NCI-H187 treated with DMSO at 0.1 percent for 48 hours (cell line): Measurements from ENCODE around the gene TMEM247.

Source experiments
- DNase-seq: peaks from one replicate; lab custom pipeline; 2025; lab: John Stamatoyannopoulos, UW

TMEM247 gene

DNA sequence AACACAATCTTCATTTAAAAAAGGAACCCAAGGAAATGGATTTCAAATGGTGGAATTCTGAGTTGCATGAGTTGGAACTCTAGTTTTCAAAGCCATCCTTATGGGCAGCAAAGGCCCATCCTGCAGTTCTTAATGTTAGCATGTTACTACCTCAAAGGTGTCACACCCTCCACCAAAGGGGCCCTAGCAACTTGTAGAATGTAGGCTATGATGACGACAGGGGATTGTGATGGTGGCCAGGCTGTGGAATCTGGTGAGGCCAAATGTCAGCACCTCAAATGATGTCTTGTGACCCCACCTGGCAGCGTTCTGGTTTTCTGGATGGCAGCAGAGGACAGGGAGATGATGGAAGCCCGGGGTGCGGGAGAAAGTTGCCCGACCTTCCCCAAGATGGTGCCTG is at the start of gene TMEM247:
TSS of gene TMEM247 (plus strand) at position 301 of the 400 bp plus-strand sequence.
- DNase-seq = no peak

DNA sequence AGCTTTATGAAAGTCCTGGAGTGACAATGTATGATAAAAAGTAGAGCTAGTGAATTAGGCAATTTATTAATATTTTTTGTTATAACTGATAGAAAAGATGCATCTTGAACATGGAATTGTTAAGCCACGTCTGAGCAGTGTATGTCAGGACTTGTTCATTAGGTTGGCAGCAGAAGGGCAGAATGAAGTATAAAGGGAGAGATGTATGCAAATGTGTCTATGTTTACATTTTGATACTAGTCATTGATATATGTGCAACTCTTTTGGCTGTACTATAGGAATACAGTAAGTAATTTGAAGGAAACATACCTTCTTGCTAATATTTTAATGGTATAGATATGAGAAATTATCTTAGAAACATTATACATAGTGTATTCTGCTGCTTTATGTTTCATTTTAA is 49.0 kb upstream of the TMEM247 start:
- DNase-seq = no peak

DNA sequence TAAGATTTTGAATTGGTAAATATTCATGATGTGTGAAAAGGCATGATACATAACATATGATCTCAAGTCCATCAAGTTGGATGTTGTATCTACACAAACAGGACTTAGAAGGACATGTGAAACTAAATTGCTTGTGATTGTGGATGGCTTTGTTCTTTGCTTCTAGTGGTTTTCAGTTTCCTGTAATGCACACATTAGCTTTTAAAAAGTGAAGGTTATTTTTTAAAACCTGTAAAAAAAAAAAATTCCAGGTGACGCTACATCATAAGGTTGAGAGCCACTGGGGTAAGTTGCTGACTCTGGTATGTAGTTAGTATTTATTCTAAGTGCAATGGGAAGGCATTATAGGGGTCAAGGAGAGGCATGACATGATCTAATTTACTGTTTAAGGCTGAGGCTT is 48.4 kb upstream of the TMEM247 start:
- no peak for DNase-seq

DNA sequence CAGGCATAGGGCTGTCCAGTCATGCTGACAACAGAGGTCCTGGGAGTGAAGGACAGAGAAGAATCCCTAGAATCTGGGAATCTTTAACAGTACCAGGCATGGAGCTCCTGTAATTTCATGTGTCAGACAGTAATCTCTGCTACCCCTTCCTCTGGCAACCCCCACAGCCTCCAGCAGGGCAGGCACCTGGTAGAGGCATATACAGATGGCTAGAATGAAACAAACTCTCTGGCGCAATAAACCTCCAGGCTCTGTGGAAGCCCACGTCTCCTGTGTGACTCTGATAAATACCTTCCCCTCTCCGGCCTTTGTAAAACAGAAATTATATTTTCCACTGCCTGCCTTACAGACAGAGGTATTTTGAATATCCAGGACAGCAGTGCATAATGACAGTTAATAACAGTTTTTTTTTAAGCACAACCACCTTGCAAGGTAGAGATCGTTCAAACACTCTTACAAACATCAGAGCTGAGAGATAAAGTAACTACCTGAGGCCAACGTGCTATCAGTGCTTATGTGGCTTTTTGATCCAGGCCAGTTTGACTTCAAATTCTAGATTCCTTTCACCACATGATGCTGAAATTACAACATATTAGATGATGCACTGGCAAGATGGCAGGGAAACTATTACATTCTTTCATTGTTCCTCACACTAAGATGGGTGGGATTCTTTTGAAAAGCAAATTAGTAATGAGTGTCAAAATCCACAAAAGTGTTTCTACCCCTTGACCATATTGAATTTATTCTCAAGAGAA is 47.7 kb upstream of the TMEM247 start:
- DNase-seq = no peak

DNA sequence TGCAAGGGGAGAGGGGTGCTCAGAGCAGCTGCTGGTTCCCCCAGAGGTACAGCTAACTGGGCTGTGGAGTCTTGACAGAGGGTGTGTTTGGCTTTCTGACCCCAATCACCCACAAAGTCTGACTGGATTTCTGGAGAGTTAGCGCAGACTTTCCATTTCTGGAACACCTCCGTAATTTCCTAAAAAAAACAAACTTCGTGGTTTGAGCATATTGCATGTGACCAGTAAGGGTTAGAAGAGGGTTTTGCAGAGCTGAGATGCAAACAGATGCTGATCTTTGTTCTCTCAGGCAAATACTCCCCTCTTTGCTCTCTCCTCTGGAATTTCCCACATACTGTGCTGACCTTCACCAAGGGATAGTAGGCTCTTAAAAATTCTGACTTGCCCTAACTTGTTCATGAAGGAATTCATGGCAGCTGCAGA is 44.5 kb upstream of the TMEM247 start:
- DNase-seq = no peak

DNA sequence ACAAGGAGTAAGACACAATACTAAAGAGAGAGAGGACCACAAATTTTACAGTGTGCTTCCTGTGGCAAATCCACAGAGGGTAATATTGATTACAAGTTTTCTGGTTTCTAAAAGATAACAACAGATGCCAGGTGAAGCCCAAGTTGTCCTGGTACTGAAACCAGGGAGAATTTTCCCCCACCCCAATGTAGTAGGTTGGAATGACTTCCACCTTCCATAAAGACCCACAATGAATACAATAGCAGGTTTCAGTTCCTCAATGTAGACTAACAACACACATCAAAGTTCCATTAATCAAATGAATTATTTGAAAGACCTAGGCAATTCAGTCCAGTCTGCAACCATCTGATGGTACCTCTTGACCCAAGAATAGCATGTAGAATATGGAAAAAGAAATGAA is 44.0 kb upstream of the TMEM247 start:
- no peak for DNase-seq

DNA sequence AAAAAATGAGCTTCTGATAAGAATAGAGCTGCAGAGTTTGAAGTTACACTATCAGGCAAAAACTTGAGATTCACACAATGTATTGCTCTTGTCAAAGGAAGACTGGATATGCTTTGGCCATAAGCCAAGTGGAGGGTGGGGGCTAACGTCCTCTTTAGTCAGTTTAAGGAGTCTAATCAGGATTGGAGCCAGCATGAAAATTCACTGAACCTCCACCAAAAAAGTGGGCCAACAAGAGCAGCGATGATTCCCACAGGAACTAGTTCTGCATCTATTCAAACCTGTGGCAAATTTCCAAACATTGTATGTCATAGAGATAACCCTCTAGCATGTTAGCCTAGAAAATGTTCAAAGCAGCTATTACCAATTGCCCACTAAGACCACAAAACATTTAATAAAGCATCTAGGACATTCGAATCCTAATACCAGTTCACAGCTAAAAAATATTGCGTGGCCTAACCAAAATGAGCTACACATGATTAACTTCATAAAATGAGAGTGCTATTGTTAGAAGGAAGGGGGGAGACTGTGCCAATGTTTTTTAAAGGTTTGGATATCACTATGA is 43.5 kb upstream of the TMEM247 start:
- no peak for DNase-seq

DNA sequence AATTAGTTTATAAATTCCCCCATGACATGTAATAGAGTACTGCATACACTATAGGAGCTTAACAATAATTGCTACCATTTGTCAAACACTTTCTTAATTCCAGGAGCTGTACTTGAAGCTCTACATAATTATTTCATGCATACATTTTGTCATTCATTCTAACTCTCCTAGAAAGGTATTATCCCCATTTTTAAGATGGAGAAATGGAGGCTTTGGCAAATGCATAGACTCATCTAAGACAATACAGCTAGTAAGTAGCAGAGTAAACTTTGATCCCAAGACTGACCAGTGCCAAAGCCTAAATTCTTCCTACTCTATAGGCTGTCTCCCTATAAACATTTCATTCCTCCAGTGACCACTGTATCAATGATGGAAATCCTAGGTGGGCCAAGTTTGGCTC is 42.6 kb upstream of the TMEM247 start:
- DNase-seq = no peak

DNA sequence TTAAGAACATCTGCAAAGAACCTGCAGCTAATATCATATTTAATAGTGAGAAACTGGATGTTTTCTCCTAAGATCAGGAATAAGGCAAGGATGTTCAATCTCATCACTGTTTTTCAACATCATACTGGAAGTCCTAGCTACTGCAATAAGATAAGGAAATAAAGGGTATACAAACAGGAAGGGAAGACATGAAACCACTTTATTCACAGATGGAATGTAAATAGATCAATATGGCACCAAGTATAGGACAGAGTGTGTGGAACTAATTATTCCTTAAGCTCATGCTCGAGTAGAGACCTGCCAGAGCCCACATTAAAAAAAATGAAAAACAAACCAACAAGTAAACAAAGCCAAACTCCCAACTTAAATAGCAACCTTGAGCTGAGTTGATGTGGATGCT is 41.3 kb upstream of the TMEM247 start:
- no peak for DNase-seq

DNA sequence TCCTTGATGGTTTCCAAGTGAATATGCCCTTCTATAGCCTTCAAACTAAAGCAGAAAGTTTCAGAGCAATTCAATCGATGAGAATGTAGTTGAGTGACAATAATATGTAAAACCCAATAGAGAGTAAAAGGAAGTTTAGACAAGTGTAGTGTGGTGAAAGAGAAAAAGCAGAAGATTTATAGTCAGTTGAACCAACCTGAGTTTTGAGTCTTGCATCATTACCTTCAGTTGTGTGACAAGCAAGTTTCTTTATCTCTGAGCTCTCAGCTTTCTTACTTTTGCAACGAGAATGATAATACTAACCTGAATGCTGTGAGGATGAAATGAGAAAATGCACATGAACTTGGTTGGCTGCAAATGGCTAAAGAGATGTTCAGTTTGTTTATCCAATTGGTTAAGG is 40.6 kb upstream of the TMEM247 start:
- no peak for DNase-seq

DNA sequence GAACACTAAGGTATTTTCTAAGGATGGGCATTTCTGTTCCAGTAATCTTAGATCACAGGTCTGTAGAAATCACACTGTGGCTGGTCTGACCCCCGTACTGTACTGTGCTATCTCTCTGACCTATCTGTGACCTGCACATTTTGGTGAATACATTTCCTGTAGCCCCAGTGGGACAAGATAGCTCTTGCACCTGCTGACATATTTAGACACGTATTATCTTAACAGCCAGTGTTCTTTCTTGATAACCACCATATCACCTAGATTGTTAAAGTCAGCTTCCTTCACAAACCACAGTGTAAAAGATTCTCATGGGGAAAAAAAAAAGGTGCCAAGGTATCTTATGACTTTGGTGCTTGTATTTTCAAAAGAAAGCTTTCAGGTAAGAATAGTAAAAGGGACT is 39.8 kb upstream of the TMEM247 start:
- DNase-seq = no peak

DNA sequence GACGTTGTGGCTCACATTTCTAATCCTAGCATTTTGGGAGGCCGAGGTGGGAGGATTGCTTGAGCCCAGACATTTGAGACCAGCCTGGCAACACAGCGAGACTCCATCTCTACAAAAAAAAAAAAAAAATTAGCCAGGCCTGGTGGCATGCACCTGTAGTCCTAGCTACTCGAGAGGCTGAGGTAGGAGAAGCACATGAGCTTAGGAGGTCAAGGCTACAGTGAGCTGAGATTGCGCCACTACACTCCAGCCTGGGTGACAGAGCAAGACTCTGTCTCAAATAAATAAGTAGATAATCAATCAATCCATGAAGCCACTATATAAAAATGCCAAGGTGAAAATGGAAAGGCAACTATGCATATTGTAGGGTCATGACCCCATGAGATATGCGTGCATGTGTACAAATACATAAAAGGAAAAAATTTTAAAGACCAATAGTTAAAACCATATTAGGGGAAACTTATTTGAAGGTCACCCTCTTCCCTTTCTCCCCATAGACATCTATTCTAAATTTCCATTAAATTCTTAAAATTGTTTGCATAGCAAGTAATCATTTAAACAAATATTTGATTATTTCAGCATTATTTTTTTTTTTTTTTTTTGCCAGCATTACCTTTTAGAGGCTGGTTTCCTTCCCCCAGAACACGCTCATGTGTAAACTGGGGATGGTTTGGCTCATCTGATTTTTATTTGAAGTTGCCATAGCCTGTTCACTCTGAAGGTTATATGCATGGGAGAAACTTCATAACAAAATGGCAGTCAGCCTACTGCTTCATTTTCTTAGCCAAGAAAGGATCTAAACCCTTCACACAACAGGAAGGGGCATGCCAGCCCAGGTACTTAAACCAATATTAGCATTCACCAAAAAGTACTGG is 37.3 kb upstream of the TMEM247 start:
- no peak for DNase-seq

DNA sequence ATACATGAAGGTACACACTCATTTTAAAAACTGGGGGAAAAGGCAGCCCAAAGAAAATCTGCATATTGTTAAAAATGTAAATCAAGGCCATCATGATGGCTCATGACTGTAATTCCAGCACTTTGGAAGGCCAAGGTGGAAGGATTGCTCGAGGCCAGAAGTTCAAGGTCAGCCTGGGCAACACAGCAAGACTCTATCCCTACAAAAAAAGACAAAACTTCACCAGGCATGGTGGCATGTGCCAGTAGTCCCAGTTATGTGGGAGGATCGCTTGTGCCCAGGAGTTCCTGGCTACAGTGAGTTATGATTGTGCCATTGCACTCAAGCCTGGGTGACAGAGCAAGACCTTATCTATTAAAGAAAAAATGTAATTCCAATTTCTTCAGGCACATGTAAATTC is 34.6 kb upstream of the TMEM247 start:
- no peak for DNase-seq

DNA sequence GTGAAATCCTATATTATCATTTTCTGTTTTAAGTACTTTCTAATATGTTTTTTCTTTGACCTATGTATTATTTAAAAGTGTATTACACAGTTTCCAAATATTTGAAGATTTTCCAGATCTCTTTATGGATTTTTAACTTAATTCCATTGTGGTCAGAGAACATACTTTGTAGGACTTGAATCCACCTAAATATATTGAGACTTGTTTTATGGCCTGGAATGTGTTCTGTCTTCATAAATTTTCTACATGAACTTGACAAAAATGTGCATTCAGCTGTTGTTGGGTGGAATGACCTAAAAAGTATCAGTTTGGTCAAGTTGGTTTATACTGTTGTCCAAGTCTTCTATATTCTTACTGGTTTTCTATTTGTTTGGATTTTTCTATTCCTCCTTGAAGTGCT is 33.8 kb upstream of the TMEM247 start:
- no peak for DNase-seq

DNA sequence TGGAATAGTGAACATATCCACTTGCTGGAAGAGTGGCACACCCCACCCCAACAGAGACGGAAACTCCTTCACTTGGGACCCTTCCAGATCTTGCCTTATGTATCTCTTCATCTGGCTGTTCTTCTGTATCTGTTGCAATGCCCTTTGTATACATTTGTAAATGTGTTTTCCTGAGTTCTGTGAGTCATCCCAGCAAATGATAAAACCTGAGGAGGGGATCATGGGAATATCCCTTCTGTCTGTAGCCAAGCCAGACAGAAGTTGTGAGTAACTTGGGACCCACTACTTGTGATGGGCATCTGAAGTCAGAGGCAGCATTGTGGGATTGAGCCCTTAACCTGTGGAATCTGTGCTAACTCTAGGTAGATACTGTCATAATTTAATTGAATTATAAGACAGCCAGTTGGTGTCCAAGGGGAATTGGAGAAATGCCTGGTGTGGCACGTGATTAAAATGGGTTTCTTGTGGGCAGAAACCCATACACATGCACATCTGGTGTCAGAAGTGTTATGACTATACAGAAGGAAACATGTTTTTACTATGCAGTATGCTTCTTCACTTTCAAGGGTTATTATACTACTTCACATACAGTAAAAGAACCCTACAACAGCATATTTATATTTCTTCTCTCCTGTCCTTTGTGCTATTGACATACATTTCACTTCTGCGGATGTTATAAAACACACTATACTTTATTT is 32.3 kb upstream of the TMEM247 start:
- no peak for DNase-seq

DNA sequence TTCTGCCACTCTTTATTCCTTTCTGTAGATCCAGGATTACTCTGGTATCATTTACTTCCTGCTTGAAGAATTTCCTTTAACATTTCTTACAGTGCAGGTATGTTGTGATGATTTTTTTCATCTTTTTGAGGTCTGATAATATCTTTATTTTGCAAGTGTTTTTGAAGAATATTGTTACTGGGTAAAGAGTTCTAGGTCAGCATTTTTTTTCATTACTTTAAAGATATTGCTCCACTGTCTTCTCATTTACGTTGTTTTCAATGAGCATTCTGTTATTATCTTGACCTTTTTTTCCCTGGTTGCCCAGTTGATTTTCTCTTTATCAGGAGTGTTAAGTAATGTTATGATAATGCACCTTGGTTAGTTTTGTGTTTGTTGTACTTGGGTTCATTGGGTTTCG is 31.7 kb upstream of the TMEM247 start:
- no peak for DNase-seq

DNA sequence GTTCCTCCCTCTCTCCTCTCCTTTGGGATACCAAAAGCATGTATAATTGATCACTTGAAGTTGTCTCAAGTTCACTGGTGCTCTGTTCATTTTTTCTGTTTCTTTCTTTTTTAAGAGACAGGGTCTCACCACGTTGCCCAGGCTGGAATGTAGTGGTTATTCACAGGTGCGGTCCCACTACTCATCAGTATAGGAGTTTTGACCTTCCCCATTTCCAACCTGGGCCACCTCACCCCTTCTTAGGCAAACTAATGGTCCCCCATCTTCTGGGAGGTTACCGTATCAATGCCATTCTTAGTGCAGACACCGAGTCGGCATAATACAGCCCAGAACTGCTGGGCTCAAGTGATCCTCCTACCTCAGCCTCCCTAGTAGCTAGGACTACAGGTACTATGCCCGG is 31.3 kb upstream of the TMEM247 start:
- no peak for DNase-seq

DNA sequence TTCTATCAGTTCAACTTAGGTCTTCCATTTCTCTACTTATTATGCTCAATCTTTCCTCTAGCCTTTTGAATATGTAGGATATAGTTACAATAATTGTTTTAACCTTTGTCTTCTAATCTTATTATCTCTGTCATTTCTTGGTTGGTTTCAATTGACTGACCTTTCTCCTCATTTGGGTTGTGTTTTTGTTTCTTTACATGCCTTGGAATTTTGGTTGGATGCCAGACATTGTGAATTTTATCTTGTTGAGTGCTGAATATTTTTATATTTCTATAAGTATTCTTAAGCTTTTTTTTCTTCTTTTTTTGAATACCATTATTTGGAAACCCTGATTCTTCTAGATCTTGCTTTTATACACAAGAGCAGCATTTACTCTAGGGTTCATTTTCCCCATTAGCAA is 30.7 kb upstream of the TMEM247 start:
- DNase-seq = no peak

DNA sequence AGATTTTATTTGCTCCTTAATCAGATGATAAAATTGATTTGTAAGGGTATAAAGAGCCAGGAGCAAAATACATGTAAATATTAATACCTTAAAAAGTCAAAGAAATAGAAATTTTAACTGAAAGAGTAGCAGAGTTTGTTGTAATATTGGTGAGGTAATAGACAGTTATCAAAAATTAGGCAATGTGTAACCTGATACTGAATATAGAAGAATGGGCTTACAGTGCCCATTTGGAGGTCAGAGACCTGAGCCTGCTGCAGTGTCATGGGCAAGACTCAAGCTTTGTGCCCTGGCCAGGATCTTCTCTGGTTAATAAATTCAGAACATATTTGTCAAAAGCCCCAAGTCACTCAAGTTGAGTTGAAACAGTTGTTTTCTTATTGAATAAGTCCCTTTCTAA is 29.7 kb upstream of the TMEM247 start:
- DNase-seq = no peak

DNA sequence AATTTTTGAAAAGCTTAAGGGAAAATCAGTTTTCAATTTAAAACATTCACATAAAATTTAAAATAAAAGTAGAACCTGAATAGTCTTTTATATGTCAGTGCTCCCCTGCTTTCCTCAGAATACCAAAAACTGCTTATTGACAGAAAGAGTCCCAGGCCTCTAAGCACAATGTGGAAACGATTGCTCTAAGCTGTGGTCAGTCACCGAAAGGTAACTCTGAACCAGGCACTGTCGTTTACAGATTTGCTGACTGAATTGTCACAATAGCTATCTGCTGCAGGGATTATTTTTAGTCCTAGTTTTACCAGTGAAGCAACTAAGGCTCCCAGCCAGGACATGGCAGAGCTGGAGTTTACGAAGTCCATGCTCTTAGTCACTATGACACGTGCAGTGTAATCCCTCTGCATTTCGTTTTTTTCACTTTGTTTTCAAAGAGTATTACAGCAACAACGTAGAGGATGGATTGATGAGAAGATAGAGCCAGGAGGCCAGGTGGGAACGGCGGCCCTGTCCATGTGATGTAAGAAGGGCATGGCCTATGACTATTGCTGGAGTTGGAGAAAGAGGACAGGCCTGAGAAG is 28.1 kb upstream of the TMEM247 start:
- DNase-seq = no peak

DNA sequence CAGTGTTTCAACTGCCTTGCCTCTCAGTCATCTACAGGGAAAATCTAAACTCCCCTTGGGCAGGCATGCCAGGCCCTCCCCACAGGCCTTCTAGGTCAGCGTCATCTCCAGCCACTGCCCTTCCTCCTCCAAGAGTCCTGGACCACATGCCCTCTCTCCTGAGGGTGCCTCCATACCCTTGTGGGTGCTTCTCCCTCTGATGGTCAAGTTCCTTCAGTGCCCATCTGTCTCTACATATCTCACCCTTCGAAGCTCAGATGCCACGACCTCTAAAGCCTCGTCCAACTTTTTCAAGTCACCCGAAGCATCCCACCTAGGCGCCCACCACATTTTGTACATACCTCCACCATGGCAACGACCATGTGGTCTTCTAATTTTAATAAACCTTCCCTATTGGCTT is 22.6 kb upstream of the TMEM247 start:
- no peak for DNase-seq
